B cell (primary cell): ENCODE measurements around the gene TRMO. TPM values are rescaled to one million over a fixed set of nuclear protein-coding genes. Genes with fewer than 3 reads are reported as not detected.

ENCODE experiments used
- ATAC-seq: fragments of 200-7000 bp; cut with Tn5 transposase; one replicate; pipeline ENCODE4 v1.10.0; 2021; ENCODE audit warnings: low read depth, mild to moderate bottlenecking, moderate number of reproducible peaks, moderate library complexity
- CTCF ChIA-PET: fragments of 350-600 bp; sonication (Branson Sonifier 250); formaldehyde crosslinking; loops from one replicate; lab custom pipeline; 2021; ENCODE audit warnings: antibody characterized with exemption, inconsistent platforms; lab: Charles Lee
- POLR2A ChIA-PET: fragments of 350-600 bp; sonication (Branson Sonifier 250); formaldehyde crosslinking; loops from one replicate; lab custom pipeline; 2021; ENCODE audit warnings: antibody characterized with exemption; lab: Charles Lee
- DNase-seq: peaks from one replicate; pipeline ENCODE4 v3.0.0; 2013
- H2AFZ ChIP-seq: 2 replicates; pipeline ENCODE4 v1.6.1; 2012; ENCODE audit warnings: mild to moderate bottlenecking, low read depth, low read length; ENCODE audit not compliant: insufficient read depth, poor library complexity, severe bottlenecking
- H3K27ac ChIP-seq, 2 donors: 1 replicate in 1 of 2; 2 replicates in 1 of 2; pipeline ENCODE4 v1.5.1; 2012 to 2013; ENCODE audit warnings: low read length in 2 of 2, mild to moderate bottlenecking in 2 of 2, moderate library complexity in 1 of 2
- H3K27me3 ChIP-seq, 4 experiments: fragments of 200-600 bp in 1 of 4; sonication (generic) in 1 of 4; replicated peaks in 1 of 4; 1 replicate in 2 of 4; 2 replicates in 2 of 4; pipeline versions ENCODE4 v1.6.1 to v1.7.0; 2013 to 2016; ENCODE audit warnings: low read length in 3 of 4, mild to moderate bottlenecking in 2 of 4, mixed read lengths in 1 of 4, moderate library complexity in 1 of 4; ENCODE audit not compliant: insufficient read depth in 4 of 4, control insufficient read depth in 3 of 4; ENCODE audit errors: control extremely low read depth in 1 of 4
- H3K36me3 ChIP-seq, 2 experiments: replicated peaks in 1 of 2; 1 replicate in 1 of 2; 2 replicates in 1 of 2; pipeline versions ENCODE4 v1.6.1 to v1.7.1; 2013; ENCODE audit warnings: low read length in 1 of 2; ENCODE audit not compliant: insufficient read depth in 2 of 2, control insufficient read depth in 1 of 2; ENCODE audit errors: control extremely low read depth in 1 of 2, extremely low read depth in 1 of 2
- H3K4me1 ChIP-seq, 2 donors: fragments of 200-600 bp in 1 of 2; sonication (generic) in 1 of 2; 1 replicate in 1 of 2; 2 replicates in 1 of 2; pipeline versions ENCODE4 v1.5.1 to v1.6.1; 2013 to 2017; ENCODE audit warnings: low read length in 2 of 2; ENCODE audit not compliant: control insufficient read depth in 2 of 2, insufficient read depth in 2 of 2
- H3K4me2 ChIP-seq: replicated peaks from 2 replicates; pipeline ENCODE3; 2012; ENCODE audit warnings: mild to moderate bottlenecking, low read depth, low read length; ENCODE audit not compliant: poor library complexity, severe bottlenecking
- H3K4me3 ChIP-seq, 5 experiments: fragments of 200-600 bp in 1 of 5; sonication (generic) in 1 of 5; 1 replicate in 3 of 5; 2 replicates in 2 of 5; pipeline versions ENCODE4 v1.5.1 to v1.7.0; 2011 to 2016; ENCODE audit warnings: low read length in 4 of 5, mild to moderate bottlenecking in 4 of 5, low read depth in 2 of 5, control low read depth in 1 of 5, moderate library complexity in 1 of 5; ENCODE audit not compliant: insufficient read depth in 1 of 5; ENCODE audit errors: control extremely low read depth in 1 of 5, extremely low read depth in 1 of 5
- H3K79me2 ChIP-seq: fragments of 200-600 bp; sonication (generic); one replicate; pipeline ENCODE4 v1.6.0; 2016; ENCODE audit warnings: low read length; ENCODE audit not compliant: control insufficient read depth, insufficient read depth
- H3K9ac ChIP-seq: fragments of 200-600 bp; sonication (generic); 2 replicates; pipeline ENCODE4 v1.6.1; 2017; ENCODE audit warnings: mild to moderate bottlenecking, low read length, moderate library complexity
- H3K9me3 ChIP-seq, 3 donors: one replicate each; pipeline versions ENCODE4 v1.6.1 to v1.7.1; 2013; ENCODE audit warnings: low read length in 2 of 3; ENCODE audit not compliant: control insufficient read depth in 2 of 3, insufficient read depth in 1 of 3; ENCODE audit errors: control extremely low read depth in 1 of 3
- H4K20me1 ChIP-seq: 2 replicates; pipeline ENCODE4 v1.6.0; 2012; ENCODE audit warnings: mild to moderate bottlenecking, low read length; ENCODE audit not compliant: insufficient read depth, control insufficient read depth, poor library complexity, severe bottlenecking
- H3K27ac Mint-ChIP-seq: one replicate; pipeline ENCODE4 v1.8.0; 2021; ENCODE audit warnings: mixed read lengths
- H3K27me3 Mint-ChIP-seq: one replicate; pipeline ENCODE4 v1.8.0; 2021; ENCODE audit warnings: mixed read lengths
- H3K4me1 Mint-ChIP-seq: one replicate; pipeline ENCODE4 v1.8.0; 2021; ENCODE audit warnings: mixed read lengths
- H3K4me3 Mint-ChIP-seq: one replicate; pipeline ENCODE4 v1.8.0; 2021; ENCODE audit warnings: mixed read lengths
- H3K9me3 Mint-ChIP-seq: one replicate; pipeline ENCODE4 v1.8.0; 2022; ENCODE audit warnings: mixed read lengths; ENCODE audit not compliant: insufficient read depth
- CTCF ChIP-seq: fragments of 200-600 bp; IDR thresholded peaks from one replicate; pipeline ENCODE4 v1.8.0; 2022; ENCODE audit warnings: antibody characterized with exemption, mild to moderate bottlenecking
- EZH2 ChIP-seq: IDR thresholded peaks from 2 replicates; pipeline ENCODE4 v1.6.1; 2012; ENCODE audit warnings: borderline replicate concordance, low read depth, mild to moderate bottlenecking, moderate library complexity, low read length; ENCODE audit not compliant: insufficient read depth, poor library complexity, severe bottlenecking
- WGBS: methylation state at CpG from one replicate; pipeline ENCODE4 v1.1.5; 2013; ENCODE audit warnings: missing lambda C conversion rate; ENCODE audit not compliant: insufficient coverage; 5-methylcytosine and 5-hydroxymethylcytosine counted together
- intact Hi-C: fragments of 100-400 bp; cut with micrococcal nuclease; formaldehyde crosslinking; loops from one replicate; pipeline ENCODE4 v1.10.0; 2022
- polyA plus RNA-seq: library from polyadenylated mRNA; depleted of rRNA; stranded (reverse); fragments of >200 nt; gene quantifications from 2 replicates; pipeline ENCODE4 v1.2.3, GENCODE V29; 2012
- total RNA-seq, 2 donors: library from RNA; stranded (reverse); fragments of 120-200 nt in 1 of 2; gene quantifications; 1 replicate in 1 of 2; 2 replicates in 1 of 2; pipeline versions ENCODE4 v1.2.3 to v1.2.4, GENCODE V29; 2013 to 2022

TRMO gene
- total and polyA plus RNA-seq, 2 donors (not counting 1 experiment from before 2014, with no cell fraction given): 16.9 to 42.3 TPM

DNA sequence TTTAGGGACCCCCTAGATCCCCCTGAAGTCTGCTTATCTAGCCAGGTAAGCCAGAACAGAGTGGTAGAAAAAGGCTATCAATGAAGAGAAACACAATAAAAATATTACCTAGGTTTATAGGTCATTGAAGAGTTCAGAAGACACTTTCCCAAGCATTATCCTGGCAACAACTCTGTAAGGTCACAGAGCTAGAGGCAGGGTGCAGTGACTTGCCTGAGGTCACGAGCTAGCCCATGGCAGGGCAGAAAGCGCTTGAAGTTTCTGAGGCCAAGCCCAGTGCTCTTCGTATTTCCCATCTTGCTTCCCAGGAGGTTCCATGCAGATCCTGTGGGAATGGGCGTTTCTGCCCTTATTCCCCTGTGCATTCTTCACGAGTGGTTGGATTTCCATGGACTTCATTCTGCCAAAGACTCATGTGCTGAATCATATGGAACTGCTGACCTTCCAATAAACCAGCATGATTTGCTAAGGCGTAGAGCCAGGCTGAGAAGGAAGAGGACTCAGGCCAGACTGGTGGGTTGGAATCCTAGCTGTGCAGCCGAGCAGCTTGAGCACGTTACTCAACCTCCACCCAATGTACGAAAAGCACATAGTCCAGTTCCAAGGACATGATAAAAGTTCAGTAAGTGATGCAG is 22.1 kb downstream of the TRMO start:
- Histone ChIP-seq H3K79me2 (peaks cover 42% of the 10 kb centered on the region), H4K20me1 (peaks cover 7% of the 10 kb centered on the region), H3K9ac (no peak overlapping the region), H3K4me3 (no peak overlapping the region), H3K4me1 (peaks cover 0 to 2% of the 10 kb centered on the region in 2 donors), H3K27ac (no peak overlapping the region), H3K36me3 (peaks cover 2 to 31% of the 10 kb centered on the region in 2 experiments), H3K4me2 (no peak overlapping the region), H3K9me3 (no peaks in the 10 kb centered on the region), H3K27me3 (no peaks in the 10 kb centered on the region), H2AFZ (no peak overlapping the region)
- 94% methylated on average over 9 of the region's 9 CpGs for WGBS
- Mint-ChIP-seq H3K9me3 (no peaks in the 10 kb centered on the region), H3K27ac (no peak overlapping the region), H3K4me3 (no peak overlapping the region), H3K4me1 (peaks cover 10% of the 10 kb centered on the region), H3K27me3 (no peaks in the 10 kb centered on the region)
- POLR2A ChIA-PET: no interaction called here
- DNase-seq: no peak
- CTCF ChIA-PET: interaction anchor here (0.7 to 4.8 kb wide), 16 partner anchors 9 to 359 kb away, joined by 3 to 31 read pairs (median 4); partner anchors contain the start of gene TRMO
- ATAC-seq: no peak
- TF ChIP-seq EZH2 (no peak), CTCF (no peak)
- intact Hi-C loops: loop anchor here (5.0 kb wide), 1 partner anchor 203 kb away; the partner anchor contains the start of gene XPA

DNA sequence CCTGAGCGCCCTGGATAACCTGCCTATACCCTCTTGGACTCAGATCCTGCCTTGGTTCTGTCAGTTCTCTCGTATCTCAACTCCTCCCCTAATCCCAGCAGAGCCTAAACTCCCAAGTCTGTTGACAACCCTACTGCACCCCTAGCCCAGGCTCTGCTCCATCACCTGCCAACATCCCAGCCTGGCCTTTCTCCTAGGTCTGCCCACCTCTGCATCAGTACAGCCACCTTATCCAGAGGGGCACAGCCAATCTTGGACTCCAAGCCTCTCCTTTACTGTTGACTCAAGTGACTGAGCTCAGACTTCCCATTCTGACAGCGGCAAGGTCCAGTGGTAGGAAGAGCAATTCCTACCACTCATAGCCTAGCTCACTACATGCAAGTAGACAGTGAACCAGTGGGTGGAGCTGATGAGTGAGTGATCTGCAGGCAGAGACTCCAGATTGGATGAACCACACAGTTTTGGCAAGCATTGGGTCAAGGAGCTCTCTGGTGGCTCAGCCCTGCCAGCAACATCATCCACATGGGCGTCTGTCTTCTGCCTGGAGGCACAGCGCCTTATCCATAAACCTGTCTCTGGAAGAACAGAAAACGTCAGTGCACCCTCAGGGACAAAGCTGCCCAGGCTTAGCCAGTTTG is 26.5 kb downstream of the TRMO start:
- peaks cover 0 to 13% (median 12%) of the 10 kb centered on the region in 3 donors for H3K9me3 ChIP-seq
- peaks cover 12% of the 10 kb centered on the region for H3K9me3 Mint-ChIP-seq
- DNase-seq: no peak
- no peak for ATAC-seq
- TF ChIP-seq CTCF: no peak
- no peak overlapping the region for H2AFZ ChIP-seq
- no peak overlapping the region for H3K4me2 ChIP-seq
- CTCF ChIA-PET: no interaction called here
- no peak overlapping the region for H3K9ac ChIP-seq
- peaks cover 2 to 11% of the 10 kb centered on the region in 2 experiments for H3K36me3 ChIP-seq
- 92% methylated on average over 4 of the region's 6 CpGs for WGBS
- H3K27ac ChIP-seq: no peak overlapping the region
- H3K79me2 ChIP-seq: peaks cover 12% of the 10 kb centered on the region
- intact Hi-C loops: no loop called here
- H3K27me3 ChIP-seq: no peaks in the 10 kb centered on the region
- H3K4me3 ChIP-seq: no peak overlapping the region
- no peaks in the 10 kb centered on the region for H3K27me3 Mint-ChIP-seq
- POLR2A ChIA-PET: interaction anchor here (0.6 kb wide), 1 partner anchor 227 kb away, joined by 6 read pairs; no protein-coding TSS in a partner anchor
- peaks cover 4% of the 10 kb centered on the region for H4K20me1 ChIP-seq
- no peaks in the 10 kb centered on the region for H3K4me1 Mint-ChIP-seq
- H3K4me3 Mint-ChIP-seq: no peak overlapping the region
- no peak overlapping the region for H3K27ac Mint-ChIP-seq
- H3K4me1 ChIP-seq: no peaks in the 10 kb centered on the region
